GM19025 (cell line): ENCODE data around the gene EIF4H.
"Not testable (repeated sequence)": the region's sequence is repeated elsewhere in the genome, so short reads cannot be mapped to it uniquely, and the experiment has no call there.

ENCODE experiments used
- ATAC-seq: cut with Tn5 transposase; IDR thresholded peaks from one replicate; pipeline ENCODE4 v1.9.1; 2021; ENCODE audit warnings: mild to moderate bottlenecking, low read depth, moderate library complexity; ENCODE audit not compliant: unreplicated experiment

EIF4H gene

GRCh38 chr7:74195968-74196654 is 22.0 kb downstream of the EIF4H start:
- not testable (repeated sequence) for ATAC-seq

- ATAC-seq = no peak
Measured at GRCh38 chr7:74197449-74198124, 23.4 kb downstream of the EIF4H start.

GRCh38 chr7:74199551-74200355 is 25.6 kb downstream of the EIF4H start:
- ATAC-seq = no peak

GRCh38 chr7:74202841-74203556 is 28.8 kb downstream of the EIF4H start:
- ATAC-seq = no peak

GRCh38 chr7:74203956-74204618 is 29.9 kb downstream of the EIF4H start:
- ATAC-seq = no peak

- ATAC-seq = not testable (repeated sequence)
Measured at GRCh38 chr7:74206052-74206451, 31.9 kb downstream of the EIF4H start.

GRCh38 chr7:74206589-74207120 is 32.5 kb downstream of the EIF4H start:
- ATAC-seq = no peak

GRCh38 chr7:74207586-74207985 is 33.4 kb downstream of the EIF4H start:
- ATAC-seq = no peak

- not testable (repeated sequence) for ATAC-seq
Measured at GRCh38 chr7:74208241-74208640, 34.1 kb downstream of the EIF4H start.

- ATAC-seq = no peak
Measured at GRCh38 chr7:74212661-74213060, 38.5 kb downstream of the EIF4H start.

GRCh38 chr7:74214816-74215630 is 40.9 kb downstream of the EIF4H start:
- ATAC-seq = no peak

GRCh38 chr7:74215921-74216320 is 41.8 kb downstream of the EIF4H start:
- ATAC-seq = no peak

- ATAC-seq = no peak
Measured at GRCh38 chr7:74216361-74216761, 42.2 kb downstream of the EIF4H start.

- peak; percentile 59 for ATAC-seq
Measured at GRCh38 chr7:74217455-74218342, 43.5 kb downstream of the EIF4H start.

- ATAC-seq = no peak
Measured at GRCh38 chr7:74218343-74218698, 44.2 kb downstream of the EIF4H start.

- ATAC-seq = no peak
Measured at GRCh38 chr7:74219416-74219815, 45.3 kb downstream of the EIF4H start.

- no peak for ATAC-seq
Measured at GRCh38 chr7:74220229-74220628, 46.1 kb downstream of the EIF4H start.

- no peak for ATAC-seq
Measured at GRCh38 chr7:74221713-74222112, 47.6 kb downstream of the EIF4H start.
